ENCODE measurements around the gene UGT1A6. TPM values are rescaled to one million over a fixed set of nuclear protein-coding genes. Genes with fewer than 3 reads are reported as not detected.
"Not testable (repeated sequence)": the region's sequence is repeated elsewhere in the genome, so short reads cannot be mapped to it uniquely, and the experiment has no call there.

Gene UGT1A6
- total RNA-seq, 3 donors from 2014 or later = not detected

GRCh38 chr2:233740870-233741269, 48.2 kb downstream of the UGT1A6 start:
- DNase-seq (ENCODE audit: low spot score in 2 of 2) = no peak
- Histone ChIP-seq H3K27me3 (no peaks in the 10 kb centered on the region), H3K9me3 (no peaks in the 10 kb centered on the region), H3K27ac (no peak overlapping the region), H3K4me3 (no peak overlapping the region), H3K36me3 (no peaks in the 10 kb centered on the region), H3K4me1 (no peaks in the 10 kb centered on the region)
- no peak for TF ChIP-seq POLR2AphosphoS5 (IDR thresholded peaks at IDR 0.05)
- no peak for TF ChIP-seq POLR2A (IDR thresholded peaks at IDR 0.05)
- TF ChIP-seq CTCF (IDR thresholded peaks at IDR 0.05) = no peak
- intact Hi-C loops (cut with DNase I; ENCODE audit: low total_unique reads) = loop anchor here (5.0 kb wide), 1 partner anchor 146 kb away; no protein-coding TSS in a partner anchor

- no peak overlapping the region for H3K27ac ChIP-seq
- no peaks in the 10 kb centered on the region for H3K36me3 ChIP-seq
- no peaks in the 10 kb centered on the region for H3K4me1 ChIP-seq
- H3K27me3 ChIP-seq = no peaks in the 10 kb centered on the region
- no peaks in the 10 kb centered on the region for H3K9me3 ChIP-seq
- DNase-seq (ENCODE audit: low spot score in 2 of 2) = no peak
- intact Hi-C loops (cut with DNase I; ENCODE audit: low total_unique reads) = loop anchor here (5.0 kb wide), 1 partner anchor 144 kb away; no protein-coding TSS in a partner anchor
- no peak for TF ChIP-seq POLR2A (IDR thresholded peaks at IDR 0.05)
- TF ChIP-seq CTCF (IDR thresholded peaks at IDR 0.05) = no peak
- H3K4me3 ChIP-seq = no peak overlapping the region
These were observed 51.0 kb downstream of the UGT1A6 start for GRCh38 chr2:233743464-233744259.

- no peaks in the 10 kb centered on the region for H3K27me3 ChIP-seq
- no peaks in the 10 kb centered on the region for H3K4me1 ChIP-seq
- H3K36me3 ChIP-seq = no peaks in the 10 kb centered on the region
- no peak for DNase-seq (ENCODE audit: low spot score in 2 of 2)
- H3K9me3 ChIP-seq = peaks cover 0 to 2% of the 10 kb centered on the region in 2 donors
- TF ChIP-seq POLR2A (IDR thresholded peaks at IDR 0.05) = no peak
- TF ChIP-seq POLR2AphosphoS5 (IDR thresholded peaks at IDR 0.05) = no peak
- H3K4me3 ChIP-seq = no peak overlapping the region
- no peak overlapping the region for H3K27ac ChIP-seq
- intact Hi-C loops (cut with DNase I; ENCODE audit: low total_unique reads) = no loop called here
These were observed 52.5 kb downstream of the UGT1A6 start for GRCh38 chr2:233745073-233745755.

GRCh38 chr2:233745838-233746237, 53.1 kb downstream of the UGT1A6 start:
- H3K27ac ChIP-seq; H3K4me1 ChIP-seq; DNase-seq (ENCODE audit: low spot score in 2 of 2); H3K27me3 ChIP-seq; H3K36me3 ChIP-seq; H3K9me3 ChIP-seq; intact Hi-C loops (cut with DNase I; ENCODE audit: low total_unique reads); H3K4me3 ChIP-seq: not testable (repeated sequence)

GRCh38 chr2:233746475-233747282, 54.0 kb downstream of the UGT1A6 start:
- Histone ChIP-seq H3K9me3 (peaks cover 9 to 17% of the 10 kb centered on the region in 2 donors), H3K36me3 (no peaks in the 10 kb centered on the region), H3K4me1 (no peaks in the 10 kb centered on the region), H3K27me3 (no peaks in the 10 kb centered on the region), H3K4me3 (no peak overlapping the region), H3K27ac (no peak overlapping the region)
- TF ChIP-seq POLR2A (IDR thresholded peaks at IDR 0.05) = no peak
- no peak for TF ChIP-seq CTCF (IDR thresholded peaks at IDR 0.05)
- no peak for TF ChIP-seq POLR2AphosphoS5 (IDR thresholded peaks at IDR 0.05)
- DNase-seq (ENCODE audit: low spot score in 2 of 2) = no peak
- intact Hi-C loops (cut with DNase I; ENCODE audit: low total_unique reads) = no loop called here

GRCh38 chr2:233747283-233747544, 54.5 kb downstream of the UGT1A6 start:
- H3K36me3 ChIP-seq = no peaks in the 10 kb centered on the region
- H3K9me3 ChIP-seq = peaks cover 9 to 17% of the 10 kb centered on the region in 2 donors
- no peak for DNase-seq (ENCODE audit: low spot score in 2 of 2)
- no peak overlapping the region for H3K4me3 ChIP-seq
- TF ChIP-seq CTCF (IDR thresholded peaks at IDR 0.05) (no peak), POLR2A (IDR thresholded peaks at IDR 0.05) (no peak), POLR2AphosphoS5 (IDR thresholded peaks at IDR 0.05) (no peak)
- H3K27ac ChIP-seq = no peak overlapping the region
- H3K4me1 ChIP-seq = no peaks in the 10 kb centered on the region
- intact Hi-C loops (cut with DNase I; ENCODE audit: low total_unique reads) = no loop called here
- H3K27me3 ChIP-seq = no peaks in the 10 kb centered on the region

GRCh38 chr2:233750689-233751088, 58.0 kb downstream of the UGT1A6 start:
- H3K36me3 ChIP-seq; intact Hi-C loops (cut with DNase I; ENCODE audit: low total_unique reads); DNase-seq (ENCODE audit: low spot score in 2 of 2); H3K4me3 ChIP-seq; H3K4me1 ChIP-seq; H3K27me3 ChIP-seq; H3K27ac ChIP-seq: not testable (repeated sequence)
- H3K9me3 ChIP-seq = peaks cover 9 to 17% of the 10 kb centered on the region in 2 donors

All from breast epithelium (tissue), 4 donors.